Liver (tissue), 9 donors: ENCODE results near the gene MAGI1. TPM values are rescaled to one million over a fixed set of nuclear protein-coding genes. Genes with fewer than 3 reads are reported as not detected.

Experiments used
- DNase-seq: peaks from one replicate; pipeline ENCODE4 v3.0.0-alpha.2; 2017; ENCODE audit warnings: low spot score
- H3K27ac ChIP-seq, 2 donors: one replicate each; pipeline ENCODE4 v1.7.0; 2013; ENCODE audit warnings: inconsistent platforms in 2 of 2, low read length in 2 of 2, control low read depth in 1 of 2, low read depth in 1 of 2, mild to moderate bottlenecking in 1 of 2
- H3K27me3 ChIP-seq, 4 donors: one replicate each; pipeline versions ENCODE4 v1.6.1 to v1.7.0; 2013; ENCODE audit warnings: low read length in 3 of 4, inconsistent platforms in 1 of 4, mild to moderate bottlenecking in 1 of 4, moderate library complexity in 1 of 4; ENCODE audit not compliant: control insufficient read depth in 4 of 4, insufficient read depth in 4 of 4
- H3K36me3 ChIP-seq, 4 donors: one replicate each; pipeline versions ENCODE4 v1.6.1 to v1.7.0; 2013; ENCODE audit warnings: low read length in 3 of 4, mild to moderate bottlenecking in 3 of 4, low read depth in 1 of 4, moderate library complexity in 1 of 4; ENCODE audit not compliant: control insufficient read depth in 4 of 4, insufficient read depth in 3 of 4
- H3K4me1 ChIP-seq, 4 donors: one replicate each; pipeline versions ENCODE4 v1.6.1 to v1.7.0; 2013; ENCODE audit warnings: low read length in 3 of 4, mild to moderate bottlenecking in 3 of 4, moderate library complexity in 1 of 4; ENCODE audit not compliant: control insufficient read depth in 4 of 4, insufficient read depth in 4 of 4
- H3K4me3 ChIP-seq, 3 donors: one replicate each; pipeline versions ENCODE4 v1.6.1 to v1.7.0; 2013; ENCODE audit warnings: low read length in 3 of 3, control low read depth in 1 of 3, low read depth in 1 of 3, mild to moderate bottlenecking in 1 of 3
- H3K9ac ChIP-seq, 2 donors: one replicate each; pipeline ENCODE4 v1.7.0; 2013; ENCODE audit warnings: low read length in 2 of 2, mild to moderate bottlenecking in 2 of 2, moderate library complexity in 2 of 2, control low read depth in 1 of 2, low read depth in 1 of 2
- H3K9me3 ChIP-seq, 4 donors: one replicate each; pipeline versions ENCODE4 v1.6.1 to v1.7.0; 2013; ENCODE audit warnings: low read length in 3 of 4; ENCODE audit not compliant: control insufficient read depth in 4 of 4
- ATF3 ChIP-seq: IDR thresholded peaks from 2 replicates; pipeline ENCODE4 v1.6.1; 2016; ENCODE audit warnings: antibody characterized with exemption
- CTCF ChIP-seq: fragments of 150-350 bp; IDR thresholded peaks from 2 replicates; pipeline ENCODE4 v1.5.1; 2017; ENCODE audit warnings: improper control_type of control experiment, low read depth, low read length; ENCODE audit not compliant: missing input control
- EGR1 ChIP-seq, 2 donors: IDR thresholded peaks; 2 replicates each; pipeline ENCODE4 v1.6.1; 2016 to 2018; ENCODE audit warnings: antibody characterized with exemption in 2 of 2, low read depth in 2 of 2
- FOXA1 ChIP-seq: IDR thresholded peaks from 2 replicates; pipeline ENCODE4 v1.6.1; 2016; ENCODE audit warnings: antibody characterized with exemption
- FOXA2 ChIP-seq: IDR thresholded peaks from 2 replicates; pipeline ENCODE4 v1.6.1; 2016; ENCODE audit warnings: antibody characterized with exemption
- HNF4A ChIP-seq, 2 donors: conservative IDR thresholded peaks; 2 replicates each; pipeline ENCODE4 v1.6.1; 2016; ENCODE audit warnings: antibody characterized with exemption in 2 of 2, mild to moderate bottlenecking in 2 of 2
- HNF4G ChIP-seq: IDR thresholded peaks from 2 replicates; pipeline ENCODE4 v1.6.1; 2016; ENCODE audit warnings: antibody characterized with exemption
- JUND ChIP-seq, 2 donors: IDR thresholded peaks; 2 replicates each; pipeline ENCODE4 v1.6.1; 2016; ENCODE audit warnings: antibody characterized with exemption in 2 of 2
- MAX ChIP-seq: IDR thresholded peaks from 2 replicates; pipeline ENCODE4 v1.6.1; 2016; ENCODE audit warnings: antibody characterized with exemption
- NR2F2 ChIP-seq: IDR thresholded peaks from 2 replicates; pipeline ENCODE4 v1.6.1; 2016; ENCODE audit warnings: antibody characterized with exemption
- RAD21 ChIP-seq, 2 donors: IDR thresholded peaks; 2 replicates each; pipeline ENCODE4 v1.6.1; 2016; ENCODE audit warnings: antibody characterized with exemption in 2 of 2, mild to moderate bottlenecking in 2 of 2
- REST ChIP-seq: IDR thresholded peaks from 2 replicates; pipeline ENCODE4 v1.6.1; 2016; ENCODE audit warnings: antibody characterized with exemption, mild to moderate bottlenecking
- RXRA ChIP-seq, 2 donors: IDR thresholded peaks; 2 replicates each; pipeline ENCODE4 v1.6.1; 2017 to 2018; ENCODE audit warnings: antibody characterized with exemption in 2 of 2, mild to moderate bottlenecking in 1 of 2
- SP1 ChIP-seq: IDR thresholded peaks from 2 replicates; pipeline ENCODE4 v1.6.1; 2018; ENCODE audit warnings: antibody characterized with exemption, mild to moderate bottlenecking
- TAF1 ChIP-seq: conservative IDR thresholded peaks from 2 replicates; pipeline ENCODE4 v1.6.1; 2016; ENCODE audit warnings: antibody characterized with exemption, mild to moderate bottlenecking
- YY1 ChIP-seq: IDR thresholded peaks from 2 replicates; pipeline ENCODE4 v1.6.1; 2016; ENCODE audit warnings: antibody characterized with exemption, mild to moderate bottlenecking
- ZBTB33 ChIP-seq: IDR thresholded peaks from 2 replicates; pipeline ENCODE4 v1.6.1; 2016; ENCODE audit warnings: antibody characterized with exemption
- WGBS: extraction: QIAGEN DNeasy Blood & Tissue Kit; methylation state at CpG from one replicate; pipeline ENCODE4 v1.1.7; 2013; 5-methylcytosine and 5-hydroxymethylcytosine counted together
- polyA plus RNA-seq, 2 donors: library from polyadenylated mRNA; stranded (reverse) in 1 of 2; unstranded in 1 of 2; fragments of 200-250 nt in 1 of 2; fragments of >200 nt in 1 of 2; fragmentation: Nextera tagmentation in 1 of 2; extraction: Ambion mirVana in 1 of 2; gene quantifications; one replicate each; pipeline versions ENCODE4 v1.2.1 to v1.2.3, GENCODE V29; 2013 to 2015
- total RNA-seq, 2 donors: library from RNA; depleted of rRNA; stranded (reverse); fragments of >200 nt; gene quantifications; one replicate each; pipeline ENCODE4 v1.2.3, GENCODE V29; 2014
- donor health status: healthy.
- donor health status: healthy.
- donor health status: healthy.
- donor health status: healthy.
- donor health status: healthy.

The MAGI1 gene
- total and polyA plus RNA-seq, 4 donors, result 9.6 to 68.8 (median 14.0) TPM

GRCh38 chr3:65582012-65582717, 456.6 kb downstream of the MAGI1 start:
- Histone ChIP-seq H3K4me1 (peaks cover 0 to 10% (median 0%) of the 10 kb centered on the region in 4 donors), H3K27ac (no peak overlapping the region), H3K27me3 (no peaks in the 10 kb centered on the region), H3K9me3 (no peaks in the 10 kb centered on the region), H3K9ac (no peak overlapping the region), H3K36me3 (no peaks in the 10 kb centered on the region), H3K4me3 (no peak overlapping the region)
- TF ChIP-seq MAX, result no peak
- TF ChIP-seq RAD21 (IDR thresholded peaks at IDR 0.05), result no peak
- no peak for TF ChIP-seq HNF4A (conservative IDR thresholded peaks at IDR 0.05)
- no peak for TF ChIP-seq CTCF
- no peak for TF ChIP-seq YY1
- no peak for TF ChIP-seq JUND (IDR thresholded peaks at IDR 0.05)
- TF ChIP-seq NR2F2, result no peak
- TF ChIP-seq ATF3, result no peak
- no peak for TF ChIP-seq FOXA2
- no peak for TF ChIP-seq FOXA1
- TF ChIP-seq ZBTB33, result no peak
- no peak for TF ChIP-seq SP1
- TF ChIP-seq TAF1, result no peak
- no peak for TF ChIP-seq RXRA (IDR thresholded peaks at IDR 0.05)
- TF ChIP-seq EGR1 (IDR thresholded peaks at IDR 0.05; ENCODE audit: low read depth in 2 of 2), result no peak
- no peak for TF ChIP-seq REST
- TF ChIP-seq HNF4G, result no peak
- WGBS, result 89% methylated on average over 7 of the region's 7 CpGs
- DNase-seq, result no peak
